IMR-90 (cell line): ENCODE results near the gene SNAP23. TPM values are rescaled to one million over a fixed set of nuclear protein-coding genes. Genes with fewer than 3 reads are reported as not detected.

ENCODE experiments used
- ATAC-seq: fragments of 200-7000 bp; cut with Tn5 transposase; 2 replicates; pipeline ENCODE4 v1.9.1; 2020; ENCODE audit warnings: low read depth, mild to moderate bottlenecking, moderate library complexity
- BruUV-seq: library from RNA; stranded (reverse); fragments of 400-500 nt; replicated peaks from 2 replicates; lab custom pipeline; 2021; lab: Mats Ljungman, UMichigan
- CTCF ChIA-PET: fragments of 300-600 bp; formaldehyde crosslinking; extraction: SDS; loops from one replicate; lab custom pipeline; 2021; ENCODE audit warnings: antibody characterized with exemption; lab: Yijun Ruan, JAX
- POLR2A ChIA-PET: fragments of 300-600 bp; sonication (Branson Sonifier 250); formaldehyde crosslinking; loops from one replicate; lab custom pipeline; 2022; ENCODE audit warnings: antibody characterized with exemption; ENCODE audit not compliant: unreplicated experiment; lab: Charles Lee
- DNase-seq: peaks from one replicate; pipeline ENCODE4 v3.0.0; 2013
- H2AFZ ChIP-seq: replicated peaks from 2 replicates; pipeline ENCODE3; 2013; ENCODE audit warnings: low read length, mild to moderate bottlenecking; ENCODE audit not compliant: poor library complexity
- H2AK5ac ChIP-seq: 2 replicates; pipeline ENCODE4 v1.6.1; 2013; ENCODE audit warnings: low read depth, low read length, inconsistent platforms
- H2AK9ac ChIP-seq: replicated peaks from 2 replicates; pipeline ENCODE3; 2013; ENCODE audit warnings: mild to moderate bottlenecking, low read depth, low read length, moderate library complexity; ENCODE audit not compliant: poor library complexity
- H2BK120ac ChIP-seq: 2 replicates; pipeline ENCODE4 v1.6.1; 2013; ENCODE audit warnings: low read depth, low read length, inconsistent platforms
- H2BK15ac ChIP-seq: 3 replicates; pipeline ENCODE4 v1.6.1; 2013; ENCODE audit warnings: low read depth, low read length, inconsistent platforms
- H2BK20ac ChIP-seq: 2 replicates; pipeline ENCODE4 v1.6.1; 2013; ENCODE audit warnings: low read depth, mild to moderate bottlenecking, inconsistent platforms, low read length, moderate library complexity
- H2BK5ac ChIP-seq: 2 replicates; pipeline ENCODE4 v1.6.1; 2013; ENCODE audit warnings: mild to moderate bottlenecking, low read depth, low read length, inconsistent platforms; ENCODE audit not compliant: poor library complexity, severe bottlenecking
- H3K14ac ChIP-seq: replicated peaks from 2 replicates; pipeline ENCODE4 v1.6.1; 2013; ENCODE audit warnings: low read depth, low read length, inconsistent platforms
- H3K18ac ChIP-seq: 2 replicates; pipeline ENCODE4 v1.6.1; 2013; ENCODE audit warnings: low read depth, low read length, control low read depth
- H3K23ac ChIP-seq: 2 replicates; pipeline ENCODE4 v1.6.1; 2013; ENCODE audit warnings: low read depth, low read length, inconsistent platforms
- H3K27ac ChIP-seq: 2 replicates; pipeline ENCODE4 v1.5.1; 2013; ENCODE audit warnings: mild to moderate bottlenecking, control low read depth, low read length; ENCODE audit not compliant: insufficient read depth
- H3K27me3 ChIP-seq: 2 replicates; pipeline ENCODE4 v1.6.1; 2013; ENCODE audit warnings: low read length; ENCODE audit not compliant: control insufficient read depth, insufficient read depth
- H3K36me3 ChIP-seq: 2 replicates; pipeline ENCODE4 v1.6.1; 2013; ENCODE audit warnings: low read length, mixed read lengths; ENCODE audit not compliant: control insufficient read depth, insufficient read depth
- H3K4ac ChIP-seq: 2 replicates; pipeline ENCODE4 v1.6.1; 2013; ENCODE audit warnings: low read depth, low read length, inconsistent platforms
- H3K4me1 ChIP-seq: 2 replicates; pipeline ENCODE4 v1.6.1; 2013; ENCODE audit warnings: low read length, mixed read lengths; ENCODE audit not compliant: control insufficient read depth, insufficient read depth
- H3K4me2 ChIP-seq: 2 replicates; pipeline ENCODE4 v1.6.1; 2013; ENCODE audit warnings: low read depth, mild to moderate bottlenecking, control low read depth, low read length, moderate library complexity
- H3K4me3 ChIP-seq: 2 replicates; pipeline ENCODE4 v1.5.1; 2013; ENCODE audit warnings: low read depth, mild to moderate bottlenecking, control low read depth, low read length, moderate library complexity; ENCODE audit not compliant: insufficient read depth
- H3K56ac ChIP-seq: 2 replicates; pipeline ENCODE4 v1.6.1; 2013; ENCODE audit warnings: low read length, inconsistent platforms; ENCODE audit not compliant: insufficient read depth; ENCODE audit errors: extremely low read depth
- H3K79me1 ChIP-seq, 2 experiments: 2 replicates each; pipeline ENCODE4 v1.6.1; 2013; ENCODE audit warnings: low read length in 2 of 2, inconsistent platforms in 1 of 2, low read depth in 1 of 2
- H3K9ac ChIP-seq: 2 replicates; pipeline ENCODE4 v1.6.1; 2013; ENCODE audit warnings: low read depth, low read length, control low read depth
- H3K9me1 ChIP-seq: 2 replicates; pipeline ENCODE4 v1.6.1; 2013; ENCODE audit warnings: low read length, inconsistent platforms; ENCODE audit not compliant: insufficient read depth
- H3K9me3 ChIP-seq: 2 replicates; pipeline ENCODE4 v1.6.1; 2013; ENCODE audit warnings: low read length; ENCODE audit not compliant: control insufficient read depth, insufficient read depth
- H4K20me1 ChIP-seq: 2 replicates; pipeline ENCODE4 v1.6.1; 2013; ENCODE audit warnings: low read length, inconsistent platforms; ENCODE audit not compliant: insufficient read depth
- H4K5ac ChIP-seq: 2 replicates; pipeline ENCODE4 v1.6.1; 2013; ENCODE audit warnings: mild to moderate bottlenecking, low read depth, low read length, control low read depth
- H4K8ac ChIP-seq, 2 experiments: 2 replicates each; pipeline ENCODE4 v1.6.1; 2013; ENCODE audit warnings: low read depth in 2 of 2, low read length in 2 of 2, control low read depth in 1 of 2, inconsistent platforms in 1 of 2
- H4K91ac ChIP-seq: 2 replicates; pipeline ENCODE4 v1.6.1; 2013; ENCODE audit warnings: low read depth, low read length, inconsistent platforms; ENCODE audit not compliant: insufficient read depth
- MXI1 ChIP-seq: IDR thresholded peaks from 2 replicates; pipeline ENCODE4 v1.6.1; 2012; ENCODE audit warnings: low read depth, mild to moderate bottlenecking, low read length, moderate library complexity, borderline replicate concordance
- POLR2A ChIP-seq: IDR thresholded peaks from 2 replicates; pipeline ENCODE4 v1.6.1; 2012; ENCODE audit warnings: mild to moderate bottlenecking, low read depth, low read length
- RFX5 ChIP-seq: IDR thresholded peaks from 2 replicates; pipeline ENCODE4 v1.8.0; 2012; ENCODE audit warnings: low read depth, mild to moderate bottlenecking, low read length, moderate library complexity
- WGBS, 2 experiments: methylation state at CpG; one replicate each; pipeline versions ENCODE4 v1.1.5 to v1.1.7; 2013; ENCODE audit warnings: missing lambda C conversion rate in 2 of 2; ENCODE audit not compliant: insufficient read length in 1 of 2; ENCODE audit errors: extremely low coverage in 2 of 2; 5-methylcytosine and 5-hydroxymethylcytosine counted together
- dilution Hi-C: fragments of 300-500 bp; cut with HindIII; formaldehyde crosslinking; loops from one replicate; pipeline ENCODE4 v1.14.3; 2018; ENCODE audit warnings: low sequenced_read_pairs; ENCODE audit not compliant: unreplicated experiment
- in situ Hi-C: fragments of 300-500 bp; cut with MboI; formaldehyde crosslinking; loops from 3 replicates; pipeline ENCODE4 v1.14.3; 2019; ENCODE audit warnings: low sequenced_read_pairs, inconsistent platforms, mixed read lengths
- intact Hi-C: fragments of 100-400 bp; cut with micrococcal nuclease; formaldehyde crosslinking; loops from 2 replicates; pipeline ENCODE4 v1.10.0; 2022
- polyA plus RNA-seq, 3 experiments: library from polyadenylated mRNA; depleted of rRNA; stranded (reverse); fragments of >200 nt; gene quantifications; 2 replicates each; pipeline ENCODE4 v1.2.3, GENCODE V29; 2012; ENCODE audit warnings: low replicate concordance in 1 of 3
- total RNA-seq: library from RNA; depleted of rRNA; stranded (reverse); fragments of >200 nt; gene quantifications from 2 replicates; pipeline ENCODE4 v1.2.3, GENCODE V29; 2012
- TF ChIP-seq, protein P1 (sequence below): fragments of 150-350 bp; IDR thresholded peaks from 2 replicates; pipeline ENCODE4 v1.6.1; 2017; ENCODE audit warnings: mild to moderate bottlenecking, antibody characterized with exemption, low read length, low read depth

The SNAP23 gene
- total and polyA plus RNA-seq, 2 of the 4 experiments (the other 2 are of a cell fraction): 36.0 to 45.5 TPM

DNA sequence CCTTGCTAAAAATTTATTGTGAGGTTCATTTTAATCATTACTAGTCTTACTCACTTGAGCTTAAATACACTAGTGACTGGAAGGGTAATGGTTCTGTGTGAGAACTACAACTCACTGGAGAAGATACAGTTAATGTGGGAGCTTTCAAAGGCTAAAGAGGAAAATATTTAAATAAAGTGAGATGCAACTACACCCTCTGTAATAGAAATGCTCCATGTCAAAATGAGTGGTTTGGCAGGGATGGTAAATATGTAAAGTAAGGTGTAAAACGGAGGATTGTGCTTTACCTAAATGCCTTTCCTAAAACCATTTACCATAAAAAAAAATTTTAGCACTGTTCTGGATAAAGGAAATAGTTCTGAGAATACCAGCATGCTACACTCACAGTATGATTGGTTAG is 37.8 kb downstream of the SNAP23 start:
- H3K4me3 ChIP-seq: no peak overlapping the region
- H2AK9ac ChIP-seq: no peak overlapping the region
- no peak overlapping the region for H3K14ac ChIP-seq
- no peak overlapping the region for H3K4ac ChIP-seq
- no peaks in the 10 kb centered on the region for H3K9me1 ChIP-seq
- no peak overlapping the region for H3K27ac ChIP-seq
- no peak overlapping the region for H4K5ac ChIP-seq
- H3K4me1 ChIP-seq: no peaks in the 10 kb centered on the region
- no peak overlapping the region for H3K56ac ChIP-seq
- in situ Hi-C loops (no loop called here), intact Hi-C loops (no loop called here), dilution Hi-C loops (no loop called here)
- H2BK15ac ChIP-seq: no peak overlapping the region
- TF ChIP-seq POLR2A (no peak), RFX5 (no peak), MXI1 (no peak)
- TF ChIP-seq, protein P1, sequence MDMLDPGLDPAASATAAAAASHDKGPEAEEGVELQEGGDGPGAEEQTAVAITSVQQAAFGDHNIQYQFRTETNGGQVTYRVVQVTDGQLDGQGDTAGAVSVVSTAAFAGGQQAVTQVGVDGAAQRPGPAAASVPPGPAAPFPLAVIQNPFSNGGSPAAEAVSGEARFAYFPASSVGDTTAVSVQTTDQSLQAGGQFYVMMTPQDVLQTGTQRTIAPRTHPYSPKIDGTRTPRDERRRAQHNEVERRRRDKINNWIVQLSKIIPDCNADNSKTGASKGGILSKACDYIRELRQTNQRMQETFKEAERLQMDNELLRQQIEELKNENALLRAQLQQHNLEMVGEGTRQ: no peak
- no peak overlapping the region for H2AK5ac ChIP-seq
- no peaks in the 10 kb centered on the region for H3K27me3 ChIP-seq
- H3K36me3 ChIP-seq: peaks cover 19% of the 10 kb centered on the region
- POLR2A ChIA-PET: no interaction called here
- no TSS peak for BruUV-seq
- H4K20me1 ChIP-seq: no peaks in the 10 kb centered on the region
- H2BK120ac ChIP-seq: no peak overlapping the region
- H2AFZ ChIP-seq: no peak overlapping the region
- no peak overlapping the region for H2BK20ac ChIP-seq
- H3K18ac ChIP-seq: no peak overlapping the region
- H3K4me2 ChIP-seq: no peak overlapping the region
- no peak overlapping the region for H4K8ac ChIP-seq
- DNase-seq: no peak
- no peak overlapping the region for H3K23ac ChIP-seq
- WGBS, 2 experiments: no CpG with 5 or more reads among the region's 1 CpG
- no peaks in the 10 kb centered on the region for H3K9me3 ChIP-seq
- no peaks in the 10 kb centered on the region; a peak in 1 of 4 replicates for H3K79me1 ChIP-seq
- CTCF ChIA-PET: no interaction called here
- ATAC-seq: no peak
- no peak overlapping the region for H2BK5ac ChIP-seq
- no peak overlapping the region for H4K91ac ChIP-seq
- no peak overlapping the region for H3K9ac ChIP-seq
